Trophoblast cell (in vitro differentiated cells and primary cell): Measurements from ENCODE around the gene ZNF621.
A peak's percentile ranks its signal among the peaks of the same experiment; 100 is the strongest.

Experiments
- DNase-seq, 2 donors: peaks; one replicate each; pipeline ENCODE4 v3.0.0-alpha.2; 2016
- H2AFZ ChIP-seq: 2 replicates; pipeline ENCODE4 v1.6.1; 2013; ENCODE audit warnings: low read length, moderate library complexity, mild to moderate bottlenecking; ENCODE audit not compliant: insufficient read depth, poor library complexity
- H2AK5ac ChIP-seq: 2 replicates; pipeline ENCODE4 v1.6.1; 2013; ENCODE audit warnings: mild to moderate bottlenecking, low read length
- H2BK120ac ChIP-seq: 2 replicates; pipeline ENCODE4 v1.6.1; 2013; ENCODE audit warnings: low read length, mild to moderate bottlenecking, moderate library complexity; ENCODE audit not compliant: insufficient read depth, poor library complexity
- H2BK12ac ChIP-seq: 2 replicates; pipeline ENCODE4 v1.6.1; 2013; ENCODE audit warnings: mild to moderate bottlenecking, low read length, moderate library complexity
- H2BK5ac ChIP-seq: 2 replicates; pipeline ENCODE4 v1.6.1; 2013; ENCODE audit warnings: low read length, low read depth, moderate library complexity, mild to moderate bottlenecking; ENCODE audit not compliant: poor library complexity
- H3K14ac ChIP-seq: 2 replicates; pipeline ENCODE4 v1.6.1; 2013; ENCODE audit warnings: mild to moderate bottlenecking, low read length
- H3K18ac ChIP-seq: 2 replicates; pipeline ENCODE4 v1.6.1; 2013; ENCODE audit warnings: mild to moderate bottlenecking, low read length
- H3K23ac ChIP-seq: 2 replicates; pipeline ENCODE4 v1.6.1; 2013; ENCODE audit warnings: low read length
- H3K27ac ChIP-seq: 2 replicates; pipeline ENCODE4 v1.5.1; 2013; ENCODE audit warnings: low read depth, mild to moderate bottlenecking, inconsistent platforms, low read length, moderate library complexity
- H3K27me3 ChIP-seq: 2 replicates; pipeline ENCODE4 v1.6.1; 2013; ENCODE audit warnings: inconsistent platforms, mild to moderate bottlenecking, low read length, moderate library complexity; ENCODE audit not compliant: insufficient read depth
- H3K36me3 ChIP-seq, 2 experiments: 1 replicate in 1 of 2; 2 replicates in 1 of 2; pipeline ENCODE4 v1.6.1; 2013; ENCODE audit warnings: low read length in 2 of 2, mild to moderate bottlenecking in 2 of 2, moderate library complexity in 1 of 2; ENCODE audit not compliant: insufficient read depth in 2 of 2, control insufficient read depth in 1 of 2
- H3K4ac ChIP-seq: 2 replicates; pipeline ENCODE4 v1.6.1; 2013; ENCODE audit warnings: low read depth, mild to moderate bottlenecking, low read length, moderate library complexity
- H3K4me1 ChIP-seq, 2 experiments: 1 replicate in 1 of 2; 2 replicates in 1 of 2; pipeline ENCODE4 v1.6.1; 2013; ENCODE audit warnings: low read length in 2 of 2, mild to moderate bottlenecking in 2 of 2, moderate library complexity in 1 of 2; ENCODE audit not compliant: insufficient read depth in 2 of 2, control insufficient read depth in 1 of 2
- H3K4me2 ChIP-seq: 2 replicates; pipeline ENCODE4 v1.6.1; 2013; ENCODE audit warnings: inconsistent platforms, mild to moderate bottlenecking, low read length, moderate library complexity
- H3K4me3 ChIP-seq: 2 replicates; pipeline ENCODE4 v1.5.1; 2013; ENCODE audit warnings: mild to moderate bottlenecking, low read depth, low read length, inconsistent platforms
- H3K79me1 ChIP-seq: one replicate; pipeline ENCODE4 v1.6.1; 2013; ENCODE audit warnings: low read length
- H3K79me2 ChIP-seq: 2 replicates; pipeline ENCODE4 v1.6.1; 2013; ENCODE audit warnings: low read length, mild to moderate bottlenecking; ENCODE audit not compliant: control insufficient read depth, insufficient read depth, poor library complexity
- H3K9ac ChIP-seq: 2 replicates; pipeline ENCODE4 v1.6.1; 2013; ENCODE audit warnings: mild to moderate bottlenecking, low read length
- H3K9me3 ChIP-seq: 2 replicates; pipeline ENCODE4 v1.6.1; 2013; ENCODE audit warnings: low read depth, mild to moderate bottlenecking, control low read depth, inconsistent platforms, low read length; ENCODE audit not compliant: insufficient read depth
- H4K12ac ChIP-seq: 2 replicates; pipeline ENCODE4 v1.6.1; 2013; ENCODE audit warnings: low read depth, mild to moderate bottlenecking, low read length, moderate library complexity
- H4K8ac ChIP-seq: 2 replicates; pipeline ENCODE4 v1.6.1; 2013; ENCODE audit warnings: low read depth, mild to moderate bottlenecking, low read length, moderate library complexity
- H4K91ac ChIP-seq: one replicate; pipeline ENCODE4 v1.6.1; 2013; ENCODE audit warnings: low read depth, mild to moderate bottlenecking, low read length, moderate library complexity
- WGBS: extraction: QIAGEN DNeasy Blood & Tissue Kit; methylation state at CpG from one replicate; pipeline ENCODE4 v1.1.7; 2013; ENCODE audit warnings: missing lambda C conversion rate; ENCODE audit not compliant: insufficient read length, insufficient coverage; ENCODE audit errors: extremely low coverage; 5-methylcytosine and 5-hydroxymethylcytosine counted together

The ZNF621 gene

GRCh38 chr3:40523781-40524180 lies 979 bp upstream of the ZNF621 start:
- H3K4me3 ChIP-seq, result no peak overlapping the region
- H3K4me2 ChIP-seq, result no peak overlapping the region
- no peak overlapping the region for H2BK120ac ChIP-seq
- no peak overlapping the region for H3K23ac ChIP-seq
- H3K9me3 ChIP-seq, result no peaks in the 10 kb centered on the region
- no peak overlapping the region for H2AFZ ChIP-seq
- WGBS, result no CpG with 5 or more reads among the region's 2 CpGs
- no peak overlapping the region for H3K9ac ChIP-seq
- peak overlapping the region; percentile 22 for H4K8ac ChIP-seq
- H2AK5ac ChIP-seq, result no peak overlapping the region
- no peak overlapping the region for H3K18ac ChIP-seq
- H4K91ac ChIP-seq, result no peak overlapping the region
- H2BK12ac ChIP-seq, result no peak overlapping the region
- peaks cover 8% of the 10 kb centered on the region for H3K79me2 ChIP-seq
- no peak overlapping the region for H3K4ac ChIP-seq
- H3K79me1 ChIP-seq, result peaks cover 8% of the 10 kb centered on the region
- no peak overlapping the region for H3K14ac ChIP-seq
- H2BK5ac ChIP-seq, result no peak overlapping the region
- peak overlapping the region; percentile 47 for H4K12ac ChIP-seq
- no peaks in the 10 kb centered on the region for H3K27me3 ChIP-seq
- DNase-seq, result no peak
- peaks cover 0 to 5% of the 10 kb centered on the region in 2 experiments for H3K36me3 ChIP-seq
- peaks cover 5 to 8% of the 10 kb centered on the region in 2 experiments for H3K4me1 ChIP-seq
- H3K27ac ChIP-seq, result no peak overlapping the region

GRCh38 chr3:40524222-40524567 lies 565 bp upstream of the ZNF621 start:
- peak overlapping the region; percentile 92 for H4K8ac ChIP-seq
- H2AK5ac ChIP-seq, result no peak overlapping the region
- no peak overlapping the region for H2BK12ac ChIP-seq
- H3K27ac ChIP-seq, result peak overlapping the region; percentile 23
- DNase-seq, result no peak
- peak overlapping the region; percentile 40 for H2BK120ac ChIP-seq
- peaks cover 5 to 8% of the 10 kb centered on the region in 2 experiments for H3K4me1 ChIP-seq
- H3K9me3 ChIP-seq, result no peaks in the 10 kb centered on the region
- peak overlapping the region; percentile 89 for H3K14ac ChIP-seq
- peak overlapping the region; percentile 84 for H3K4me3 ChIP-seq
- H2AFZ ChIP-seq, result peak overlapping the region; percentile 89
- H3K79me1 ChIP-seq, result peaks cover 8% of the 10 kb centered on the region
- no CpG with 5 or more reads among the region's 5 CpGs for WGBS
- peaks cover under 1 to 7% of the 10 kb centered on the region in 2 experiments for H3K36me3 ChIP-seq
- H2BK5ac ChIP-seq, result peak overlapping the region; percentile 15
- peak overlapping the region; percentile 84 for H3K4me2 ChIP-seq
- peaks cover 8% of the 10 kb centered on the region for H3K79me2 ChIP-seq
- H3K4ac ChIP-seq, result peak overlapping the region; percentile 29
- peak overlapping the region; percentile 64 for H3K18ac ChIP-seq
- no peaks in the 10 kb centered on the region for H3K27me3 ChIP-seq
- no peak overlapping the region for H3K23ac ChIP-seq
- H4K12ac ChIP-seq, result peak overlapping the region; percentile 76
- peak overlapping the region; percentile 82 for H4K91ac ChIP-seq
- H3K9ac ChIP-seq, result peak overlapping the region; percentile 90

- Histone ChIP-seq H2AFZ (no peak overlapping the region), H3K4me1 (peaks cover 5 to 8% of the 10 kb centered on the region in 2 experiments), H4K8ac (no peak overlapping the region), H3K9ac (no peak overlapping the region), H4K12ac (no peak overlapping the region), H3K18ac (no peak overlapping the region), H3K4me2 (no peak overlapping the region), H3K27me3 (no peaks in the 10 kb centered on the region), H3K79me2 (peaks cover 8% of the 10 kb centered on the region), H3K14ac (no peak overlapping the region), H2AK5ac (no peak overlapping the region), H4K91ac (no peak overlapping the region), H3K4me3 (no peak overlapping the region), H3K9me3 (peaks cover 3% of the 10 kb centered on the region), H2BK12ac (no peak overlapping the region), H3K27ac (no peak overlapping the region), H3K23ac (no peak overlapping the region), H2BK5ac (no peak overlapping the region), H3K36me3 (peaks cover 16 to 35% of the 10 kb centered on the region in 2 experiments), H3K79me1 (peaks cover 8% of the 10 kb centered on the region), H2BK120ac (no peak overlapping the region), H3K4ac (no peak overlapping the region)
- no peak for DNase-seq
- WGBS, result no CpG with 5 or more reads among the region's 3 CpGs
These were observed 3.7 kb downstream of the ZNF621 start for GRCh38 chr3:40528426-40528825.

- H3K36me3 ChIP-seq, result peaks cover 22 to 43% of the 10 kb centered on the region in 2 experiments
- no peak overlapping the region for H2BK5ac ChIP-seq
- no peak overlapping the region for H3K27ac ChIP-seq
- H3K79me1 ChIP-seq, result no peaks in the 10 kb centered on the region
- no peak overlapping the region for H3K18ac ChIP-seq
- no peak overlapping the region for H3K9ac ChIP-seq
- no peak overlapping the region for H3K23ac ChIP-seq
- H3K14ac ChIP-seq, result no peak overlapping the region
- no peak overlapping the region for H3K4me2 ChIP-seq
- no peak overlapping the region for H2BK12ac ChIP-seq
- no peak overlapping the region for H3K4me3 ChIP-seq
- H3K27me3 ChIP-seq, result no peaks in the 10 kb centered on the region
- H4K12ac ChIP-seq, result no peak overlapping the region
- H3K9me3 ChIP-seq, result peaks cover 3% of the 10 kb centered on the region
- H2AK5ac ChIP-seq, result no peak overlapping the region
- no peak overlapping the region for H2BK120ac ChIP-seq
- no peaks in the 10 kb centered on the region for H3K79me2 ChIP-seq
- no peak overlapping the region for H4K8ac ChIP-seq
- no peaks in the 10 kb centered on the region for H3K4me1 ChIP-seq
- no peak overlapping the region for H4K91ac ChIP-seq
- no peak overlapping the region for H2AFZ ChIP-seq
- peak; percentile 7 to 57 for DNase-seq
- no peak overlapping the region for H3K4ac ChIP-seq
- WGBS, result no CpG with 5 or more reads among the region's 5 CpGs
These were observed 7.5 kb downstream of the ZNF621 start for GRCh38 chr3:40532252-40532651.
